ENCODE results near the gene SPATA9. TPM values are rescaled to one million over a fixed set of nuclear protein-coding genes. Genes with fewer than 3 reads are reported as not detected.

Gene SPATA9
- total RNA-seq, 1 donor: 0.54 TPM

- TF ChIP-seq, protein P1, sequence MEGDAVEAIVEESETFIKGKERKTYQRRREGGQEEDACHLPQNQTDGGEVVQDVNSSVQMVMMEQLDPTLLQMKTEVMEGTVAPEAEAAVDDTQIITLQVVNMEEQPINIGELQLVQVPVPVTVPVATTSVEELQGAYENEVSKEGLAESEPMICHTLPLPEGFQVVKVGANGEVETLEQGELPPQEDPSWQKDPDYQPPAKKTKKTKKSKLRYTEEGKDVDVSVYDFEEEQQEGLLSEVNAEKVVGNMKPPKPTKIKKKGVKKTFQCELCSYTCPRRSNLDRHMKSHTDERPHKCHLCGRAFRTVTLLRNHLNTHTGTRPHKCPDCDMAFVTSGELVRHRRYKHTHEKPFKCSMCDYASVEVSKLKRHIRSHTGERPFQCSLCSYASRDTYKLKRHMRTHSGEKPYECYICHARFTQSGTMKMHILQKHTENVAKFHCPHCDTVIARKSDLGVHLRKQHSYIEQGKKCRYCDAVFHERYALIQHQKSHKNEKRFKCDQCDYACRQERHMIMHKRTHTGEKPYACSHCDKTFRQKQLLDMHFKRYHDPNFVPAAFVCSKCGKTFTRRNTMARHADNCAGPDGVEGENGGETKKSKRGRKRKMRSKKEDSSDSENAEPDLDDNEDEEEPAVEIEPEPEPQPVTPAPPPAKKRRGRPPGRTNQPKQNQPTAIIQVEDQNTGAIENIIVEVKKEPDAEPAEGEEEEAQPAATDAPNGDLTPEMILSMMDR (IDR thresholded peaks at IDR 0.05; ENCODE audit: insufficient read depth, low read length): no peak
- no peak for DNase-seq (ENCODE audit: low read depth)
- no peak overlapping the region for H3K4me3 ChIP-seq (ENCODE audit: low read depth, low read length)
Measured at GRCh38 chr5:95697781-95698681, 15.2 kb upstream of the SPATA9 start.

DNA sequence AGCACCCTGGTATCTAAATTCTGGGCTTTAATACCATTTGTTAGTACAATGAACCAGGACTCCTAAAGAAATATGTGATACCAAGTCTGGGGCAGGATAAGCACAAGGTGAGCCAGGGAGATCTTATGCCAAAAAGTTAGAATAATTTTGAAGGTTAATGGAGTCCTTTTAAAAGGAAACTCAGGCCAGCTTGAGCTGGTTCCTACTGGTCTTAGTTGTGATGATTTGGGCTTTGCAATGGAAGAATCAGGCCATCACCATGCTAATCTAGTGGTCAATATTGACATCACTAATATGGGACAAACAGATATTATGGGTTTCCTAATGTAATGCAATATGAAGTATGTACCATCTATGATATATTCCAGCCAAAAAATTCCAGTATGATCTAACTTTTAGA lies 7.5 kb upstream of the SPATA9 start:
- DNase-seq (ENCODE audit: low read depth): no peak

DNA sequence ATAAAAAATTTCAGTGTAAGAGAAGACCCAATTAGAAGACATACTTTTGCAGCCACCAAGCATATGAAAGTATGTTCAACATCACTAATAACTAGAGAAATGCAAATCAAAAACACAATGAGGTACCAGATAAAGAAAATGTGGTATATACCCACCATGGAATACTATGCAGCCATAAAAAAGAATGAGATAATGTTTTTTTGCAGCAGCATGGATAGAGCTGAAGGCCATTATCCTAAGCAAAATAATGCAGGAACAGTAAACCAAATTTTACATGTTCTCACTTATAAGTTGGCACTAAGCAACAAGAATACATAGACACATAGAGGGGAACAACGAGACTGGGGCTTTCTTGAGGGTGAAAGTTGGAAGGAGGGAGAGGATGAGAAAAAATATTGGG lies 6.9 kb upstream of the SPATA9 start:
- no peak for DNase-seq (ENCODE audit: low read depth)
- TF ChIP-seq, protein P1 (IDR thresholded peaks at IDR 0.05; ENCODE audit: insufficient read depth, low read length): no peak

More for the DNA sequence above, 7.5 kb upstream of the SPATA9 start:
- H3K4me3 ChIP-seq (ENCODE audit: low read depth, low read length): no peak overlapping the region
- TF ChIP-seq, protein P1 (IDR thresholded peaks at IDR 0.05; ENCODE audit: insufficient read depth, low read length): no peak

DNA sequence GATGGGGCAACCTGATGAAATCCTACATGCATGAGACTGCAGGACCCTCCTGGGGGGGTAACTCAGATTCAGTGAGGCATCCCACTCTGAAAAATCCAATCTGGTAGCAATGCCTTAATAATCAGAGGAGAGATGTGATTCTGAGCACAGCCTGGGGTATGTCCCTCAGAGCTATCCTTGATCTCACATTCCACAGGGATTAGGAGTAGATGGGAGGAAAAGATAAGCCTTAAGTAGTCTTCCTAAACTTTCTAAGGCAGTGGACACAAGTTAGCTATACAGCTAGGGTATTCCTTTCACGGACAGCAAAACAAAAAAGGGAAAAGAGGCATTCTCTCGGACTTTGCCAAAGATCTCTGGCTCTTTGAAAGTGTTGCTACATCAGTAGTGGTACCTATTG lies 3.9 kb upstream of the SPATA9 start:
- no peak overlapping the region for H3K4me3 ChIP-seq (ENCODE audit: low read depth, low read length)
- peak; percentile 11 for DNase-seq (ENCODE audit: low read depth)
- TF ChIP-seq, protein P1 (IDR thresholded peaks at IDR 0.05; ENCODE audit: insufficient read depth, low read length): no peak

More for the DNA sequence above, 6.9 kb upstream of the SPATA9 start:
- no peak overlapping the region for H3K4me3 ChIP-seq (ENCODE audit: low read depth, low read length)

GRCh38 chr5:95684361-95684760 lies 1.6 kb upstream of the SPATA9 start:
- no peak for DNase-seq (ENCODE audit: low read depth)
- TF ChIP-seq, protein P1 (IDR thresholded peaks at IDR 0.05; ENCODE audit: insufficient read depth, low read length): no peak

GRCh38 chr5:95673081-95673480 lies 9.7 kb downstream of the SPATA9 start:
- TF ChIP-seq, protein P1 (IDR thresholded peaks at IDR 0.05; ENCODE audit: insufficient read depth, low read length): no peak
- peak; percentile 69 for DNase-seq (ENCODE audit: low read depth)
- H3K4me3 ChIP-seq (ENCODE audit: low read depth, low read length): no peak overlapping the region

More at GRCh38 chr5:95684361-95684760, 1.6 kb upstream of the SPATA9 start:
- H3K4me3 ChIP-seq (ENCODE audit: low read depth, low read length): no peak overlapping the region

Data from fibroblast of the aortic adventitia (primary cell).